ENCODE measurements around the gene AGO1. TPM values are rescaled to one million over a fixed set of nuclear protein-coding genes. Genes with fewer than 3 reads are reported as not detected.

The AGO1 gene
- polyA plus RNA-seq, 1 experiment, result 13.1 TPM

DNA sequence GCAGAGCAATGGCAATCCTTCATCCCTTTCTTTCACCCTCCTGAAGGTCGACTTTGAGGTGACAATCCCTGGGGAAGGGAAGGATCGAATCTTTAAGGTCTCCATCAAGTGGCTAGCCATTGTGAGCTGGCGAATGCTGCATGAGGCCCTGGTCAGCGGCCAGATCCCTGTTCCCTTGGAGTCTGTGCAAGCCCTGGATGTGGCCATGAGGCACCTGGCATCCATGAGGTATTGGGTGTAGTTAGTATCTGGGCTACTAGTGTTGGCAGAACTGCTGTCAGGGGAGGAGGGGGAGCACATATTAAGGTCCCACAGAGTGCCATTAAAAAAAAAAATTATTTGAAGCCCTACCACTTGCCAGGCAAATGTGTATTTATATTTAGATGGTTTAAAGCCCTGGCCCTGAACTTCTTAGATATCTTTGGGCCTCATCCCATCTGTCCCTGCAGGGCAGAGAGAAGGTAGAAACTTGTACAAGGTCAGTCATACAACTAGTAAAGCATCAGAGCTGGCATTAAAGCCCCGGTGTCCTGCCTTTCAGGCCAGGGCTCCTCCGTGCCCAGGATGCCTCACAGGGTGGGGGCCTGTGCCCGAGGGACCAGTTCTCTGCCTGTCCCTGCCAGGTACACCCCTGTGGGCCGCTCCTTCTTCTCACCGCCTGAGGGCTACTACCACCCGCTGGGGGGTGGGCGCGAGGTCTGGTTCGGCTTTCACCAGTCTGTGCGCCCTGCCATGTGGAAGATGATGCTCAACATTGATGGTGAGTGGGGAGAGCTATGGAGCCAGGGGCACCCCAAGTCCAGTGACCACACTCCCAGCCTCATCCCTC, 10.3 kb downstream of the AGO1 start:
- Histone ChIP-seq H3K36me3 (ENCODE audit: control insufficient read depth, insufficient read depth, low read length) (peaks cover 11% of the 10 kb centered on the region), H3K27me3 (ENCODE audit: control insufficient read depth, insufficient read depth, low read length) (no peaks in the 10 kb centered on the region), H3K4me3 (ENCODE audit: low read depth, low read length) (no peak overlapping the region)
- no peak for DNase-seq (ENCODE audit: low read depth)
- CTCF ChIA-PET, result interaction anchor here (0.9 kb wide), 1 partner anchor 10 kb away, joined by 3 read pairs; the partner anchor contains the start of gene AGO1
- TF ChIP-seq, protein P1, sequence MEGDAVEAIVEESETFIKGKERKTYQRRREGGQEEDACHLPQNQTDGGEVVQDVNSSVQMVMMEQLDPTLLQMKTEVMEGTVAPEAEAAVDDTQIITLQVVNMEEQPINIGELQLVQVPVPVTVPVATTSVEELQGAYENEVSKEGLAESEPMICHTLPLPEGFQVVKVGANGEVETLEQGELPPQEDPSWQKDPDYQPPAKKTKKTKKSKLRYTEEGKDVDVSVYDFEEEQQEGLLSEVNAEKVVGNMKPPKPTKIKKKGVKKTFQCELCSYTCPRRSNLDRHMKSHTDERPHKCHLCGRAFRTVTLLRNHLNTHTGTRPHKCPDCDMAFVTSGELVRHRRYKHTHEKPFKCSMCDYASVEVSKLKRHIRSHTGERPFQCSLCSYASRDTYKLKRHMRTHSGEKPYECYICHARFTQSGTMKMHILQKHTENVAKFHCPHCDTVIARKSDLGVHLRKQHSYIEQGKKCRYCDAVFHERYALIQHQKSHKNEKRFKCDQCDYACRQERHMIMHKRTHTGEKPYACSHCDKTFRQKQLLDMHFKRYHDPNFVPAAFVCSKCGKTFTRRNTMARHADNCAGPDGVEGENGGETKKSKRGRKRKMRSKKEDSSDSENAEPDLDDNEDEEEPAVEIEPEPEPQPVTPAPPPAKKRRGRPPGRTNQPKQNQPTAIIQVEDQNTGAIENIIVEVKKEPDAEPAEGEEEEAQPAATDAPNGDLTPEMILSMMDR (IDR thresholded peaks at IDR 0.05; ENCODE audit: insufficient read depth, low read depth, low read length), result no peak
- POLR2A ChIA-PET, result no interaction called here

GRCh38 chr1:35894183-35894582, 11.2 kb downstream of the AGO1 start:
- Histone ChIP-seq H3K4me3 (ENCODE audit: low read depth, low read length) (no peak overlapping the region), H3K36me3 (ENCODE audit: control insufficient read depth, insufficient read depth, low read length) (peaks cover 11% of the 10 kb centered on the region), H3K27me3 (ENCODE audit: control insufficient read depth, insufficient read depth, low read length) (no peaks in the 10 kb centered on the region)
- TF ChIP-seq, protein P1 (IDR thresholded peaks at IDR 0.05; ENCODE audit: insufficient read depth, low read depth, low read length), result no peak
- CTCF ChIA-PET, result interaction anchor here (0.9 kb wide), 1 partner anchor 11 kb away, joined by 3 read pairs; the partner anchor contains the start of gene AGO1
- POLR2A ChIA-PET, result no interaction called here
- no peak for DNase-seq (ENCODE audit: low read depth)

DNA sequence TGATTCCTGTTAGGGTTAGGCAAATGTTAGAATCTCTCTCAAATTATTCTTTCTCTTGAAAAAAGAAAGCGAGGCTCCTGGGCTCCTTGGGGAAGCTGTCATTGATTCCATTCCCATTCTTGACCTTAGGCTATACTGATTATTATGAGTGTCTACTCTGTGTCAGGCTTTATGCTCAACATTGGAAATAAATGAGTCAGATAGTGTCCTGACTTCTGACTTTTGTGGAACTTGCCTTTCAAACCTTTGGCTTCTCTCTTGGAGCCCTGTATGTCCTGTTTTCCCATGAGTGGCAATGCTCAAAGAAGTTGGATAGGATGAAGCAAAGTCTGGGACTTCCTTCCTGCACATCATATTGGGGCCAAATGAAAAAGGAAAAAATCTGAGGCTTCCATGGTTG, 11.6 kb downstream of the AGO1 start:
- DNase-seq (ENCODE audit: low read depth), result no peak
- H3K4me3 ChIP-seq (ENCODE audit: low read depth, low read length), result no peak overlapping the region
- POLR2A ChIA-PET, result no interaction called here
- peaks cover 11% of the 10 kb centered on the region for H3K36me3 ChIP-seq (ENCODE audit: control insufficient read depth, insufficient read depth, low read length)
- CTCF ChIA-PET, result interaction anchor here (3.0 kb wide), 1 partner anchor 12 kb away, joined by 15 read pairs; the partner anchor contains the start of gene AGO1
- TF ChIP-seq, protein P1 (IDR thresholded peaks at IDR 0.05; ENCODE audit: insufficient read depth, low read depth, low read length), result no peak
- H3K27me3 ChIP-seq (ENCODE audit: control insufficient read depth, insufficient read depth, low read length), result no peaks in the 10 kb centered on the region

- CTCF ChIA-PET, result interaction anchor here (1.3 kb wide), 1 partner anchor 17 kb away, joined by 6 read pairs; the partner anchor contains the start of gene AGO1
- no peak overlapping the region for H3K4me3 ChIP-seq (ENCODE audit: low read depth, low read length)
- H3K27me3 ChIP-seq (ENCODE audit: control insufficient read depth, insufficient read depth, low read length), result no peaks in the 10 kb centered on the region
- peaks cover 6% of the 10 kb centered on the region; the same call in 1 of the 2 replicates for H3K36me3 ChIP-seq (ENCODE audit: control insufficient read depth, insufficient read depth, low read length)
- TF ChIP-seq, protein P1 (IDR thresholded peaks at IDR 0.05; ENCODE audit: insufficient read depth, low read depth, low read length), result no peak
- DNase-seq (ENCODE audit: low read depth), result no peak
- POLR2A ChIA-PET, result no interaction called here
These were observed 16.9 kb downstream of the AGO1 start for GRCh38 chr1:35899941-35900340.

DNA sequence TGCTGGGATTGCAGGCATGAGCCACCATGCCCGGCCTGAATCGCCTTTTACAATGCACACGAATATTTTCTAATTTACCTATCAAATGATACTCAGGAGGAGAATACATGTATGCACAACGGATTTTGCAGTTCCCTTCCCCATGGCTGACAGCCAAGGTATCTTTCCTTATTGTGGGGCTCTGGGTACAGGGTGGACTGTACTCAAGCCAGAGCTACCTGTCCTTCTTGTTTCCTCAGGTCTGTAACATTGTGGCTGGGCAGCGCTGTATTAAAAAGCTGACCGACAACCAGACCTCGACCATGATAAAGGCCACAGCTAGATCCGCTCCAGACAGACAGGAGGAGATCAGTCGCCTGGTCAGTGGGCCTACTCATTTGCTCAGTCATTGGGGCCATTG, 18.2 kb downstream of the AGO1 start:
- TF ChIP-seq, protein P1 (IDR thresholded peaks at IDR 0.05; ENCODE audit: insufficient read depth, low read depth, low read length), result no peak
- Histone ChIP-seq H3K27me3 (ENCODE audit: control insufficient read depth, insufficient read depth, low read length) (no peaks in the 10 kb centered on the region), H3K36me3 (ENCODE audit: control insufficient read depth, insufficient read depth, low read length) (peaks cover 9% of the 10 kb centered on the region), H3K4me3 (ENCODE audit: low read depth, low read length) (no peak overlapping the region)
- ChIA-PET POLR2A (no interaction called here), CTCF (interaction anchor here (1.1 kb wide), 1 partner anchor 18 kb away, joined by 3 read pairs; the partner anchor contains the start of gene AGO1)
- DNase-seq (ENCODE audit: low read depth), result no peak

Data from BJ (cell line).